SIG-M5 treated with dmso at 0.1 percent for 504 hours (cell line): ENCODE measurements around the gene GPAM.
"Not testable (repeated sequence)": the region's sequence is repeated elsewhere in the genome, so short reads cannot be mapped to it uniquely, and the experiment has no call there.

ENCODE experiments used
- DNase-seq: peaks from one replicate; lab custom pipeline; 2025; ENCODE audit not compliant: unreplicated experiment; lab: John Stamatoyannopoulos, UW

Gene GPAM

GRCh38 chr10:112136486-112137153, 46.9 kb downstream of the GPAM start:
- no peak for DNase-seq

GRCh38 chr10:112135604-112136003, 48.0 kb downstream of the GPAM start:
- no peak for DNase-seq

- no peak for DNase-seq
Observed at GRCh38 chr10:112132435-112132834, 51.1 kb downstream of the GPAM start.

GRCh38 chr10:112131996-112132395, 51.6 kb downstream of the GPAM start:
- DNase-seq = no peak

DNA sequence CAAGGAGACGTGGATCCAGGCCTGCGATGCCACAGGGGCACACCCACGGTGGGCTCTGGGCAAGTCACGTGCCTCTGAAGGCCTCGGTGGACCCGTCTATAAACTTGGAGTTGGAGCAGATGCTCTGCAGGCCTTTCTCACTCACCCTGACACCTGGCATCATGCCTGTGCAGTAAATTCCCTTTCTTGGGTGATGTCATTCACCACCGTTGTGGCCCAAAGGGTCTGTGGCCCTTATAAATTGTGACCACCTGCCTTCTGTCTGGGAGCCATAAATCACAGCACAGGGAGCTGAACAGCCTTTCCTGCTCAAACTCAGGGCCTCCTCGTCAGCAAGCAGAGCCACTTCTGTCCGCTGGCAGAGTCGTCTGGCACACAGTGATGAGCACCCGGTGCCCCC, 52.2 kb downstream of the GPAM start:
- no peak for DNase-seq

GRCh38 chr10:112126901-112127300, 56.7 kb downstream of the GPAM start:
- no peak for DNase-seq

DNA sequence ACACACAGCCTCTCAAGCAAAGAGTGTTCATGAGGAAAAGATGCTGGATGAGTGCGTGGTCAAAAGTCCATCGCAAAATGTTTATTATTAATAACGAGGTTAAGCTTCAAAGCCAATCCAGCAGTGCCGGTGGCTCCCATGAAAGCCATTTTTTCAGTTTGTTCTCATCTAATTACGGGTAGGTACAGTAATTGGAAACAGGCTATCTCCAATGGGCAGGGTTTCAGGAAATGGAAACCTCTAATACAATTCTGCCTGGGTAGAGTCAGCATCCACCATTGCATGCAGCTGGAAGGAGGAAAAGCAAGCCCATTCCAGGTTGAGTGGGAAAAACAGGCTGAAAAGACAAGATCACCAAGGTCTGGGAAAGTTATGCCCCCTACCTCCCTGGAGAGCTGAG, 57.4 kb downstream of the GPAM start:
- DNase-seq = no peak

- no peak for DNase-seq
Observed at GRCh38 chr10:112124866-112125265, 58.7 kb downstream of the GPAM start.

DNA sequence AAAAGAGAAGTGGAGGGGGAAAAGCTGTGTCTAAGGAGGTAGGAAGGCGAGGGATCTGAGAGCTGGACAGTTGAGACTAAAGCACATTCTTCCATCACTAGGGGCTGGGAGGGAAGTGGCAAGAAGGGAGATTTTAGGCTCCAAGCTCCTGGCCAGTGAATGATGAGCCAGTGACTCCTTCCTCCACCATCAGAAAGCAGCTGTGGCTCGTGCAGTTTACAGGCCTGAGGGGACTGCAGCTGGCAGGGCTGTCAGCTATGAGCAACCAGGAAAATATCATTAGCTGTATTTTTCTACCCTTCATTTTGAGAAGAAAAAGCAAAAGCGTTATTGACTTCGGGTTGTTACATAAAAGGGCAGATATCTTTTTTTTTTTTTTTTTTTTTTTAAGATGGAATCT, 60.7 kb downstream of the GPAM start:
- no peak for DNase-seq

GRCh38 chr10:112120491-112120890, 63.1 kb downstream of the GPAM start:
- DNase-seq = no peak

- peak; percentile 43 for DNase-seq
Observed at GRCh38 chr10:112115781-112116385, 67.7 kb downstream of the GPAM start.

DNA sequence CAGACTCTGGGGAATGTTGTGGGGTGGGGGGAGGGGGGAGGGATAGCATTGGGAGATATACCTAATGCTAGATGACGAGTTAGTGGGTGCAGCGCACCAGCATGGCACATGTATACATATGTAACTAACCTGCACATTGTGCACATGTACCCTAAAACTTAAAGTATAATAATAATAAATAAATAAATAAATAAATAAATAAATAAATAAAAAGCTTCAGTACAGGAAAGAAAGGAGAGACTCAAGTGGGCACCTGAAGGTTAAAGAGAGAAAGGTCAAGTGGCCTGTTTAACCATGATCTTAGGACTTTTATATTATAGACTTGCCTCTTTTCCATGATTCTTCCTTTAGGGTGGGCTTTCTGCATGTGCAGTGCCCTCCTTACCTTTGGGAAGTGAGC, 73.8 kb downstream of the GPAM start:
- DNase-seq = not testable (repeated sequence)
